Spleen (tissue), 7 donors: ENCODE data around the gene GOLT1A.

Experiments
- POLR2A ChIP-seq, 3 donors: fragments of 450-650 bp; IDR thresholded peaks; one replicate each; pipeline ENCODE4 v1.5.1; 2017; ENCODE audit warnings: antibody characterized with exemption in 3 of 3, mild to moderate bottlenecking in 1 of 3
- POLR2AphosphoS5 ChIP-seq, 3 donors: sonication (generic); formaldehyde crosslinking; IDR thresholded peaks; one replicate each; pipeline ENCODE4 v1.5.1; 2017; ENCODE audit warnings: antibody characterized with exemption in 3 of 3
- TF ChIP-seq, protein P1 (sequence below), 11 experiments: fragments of 200-600 bp in 7 of 11; fragments of 450-650 bp in 4 of 11; sonication (generic) in 4 of 11; IDR thresholded peaks in 8 of 11; conservative IDR thresholded peaks in 3 of 11; 1 replicate in 7 of 11; 2 replicates in 4 of 11; pipeline versions ENCODE4 v1.4.0 to v1.8.0; 2016 to 2021; ENCODE audit warnings: antibody characterized with exemption in 11 of 11, inconsistent platforms in 4 of 11, mild to moderate bottlenecking in 1 of 11
- donor health status: DM: no; HTN: no; CAD: no; lungs with moderate emphysema.
- donor health status: DM: no; HTN: no; CAD: no.
- donor health status: DM: no; HTN: no; CAD: no.

- TF ChIP-seq, protein P1, sequence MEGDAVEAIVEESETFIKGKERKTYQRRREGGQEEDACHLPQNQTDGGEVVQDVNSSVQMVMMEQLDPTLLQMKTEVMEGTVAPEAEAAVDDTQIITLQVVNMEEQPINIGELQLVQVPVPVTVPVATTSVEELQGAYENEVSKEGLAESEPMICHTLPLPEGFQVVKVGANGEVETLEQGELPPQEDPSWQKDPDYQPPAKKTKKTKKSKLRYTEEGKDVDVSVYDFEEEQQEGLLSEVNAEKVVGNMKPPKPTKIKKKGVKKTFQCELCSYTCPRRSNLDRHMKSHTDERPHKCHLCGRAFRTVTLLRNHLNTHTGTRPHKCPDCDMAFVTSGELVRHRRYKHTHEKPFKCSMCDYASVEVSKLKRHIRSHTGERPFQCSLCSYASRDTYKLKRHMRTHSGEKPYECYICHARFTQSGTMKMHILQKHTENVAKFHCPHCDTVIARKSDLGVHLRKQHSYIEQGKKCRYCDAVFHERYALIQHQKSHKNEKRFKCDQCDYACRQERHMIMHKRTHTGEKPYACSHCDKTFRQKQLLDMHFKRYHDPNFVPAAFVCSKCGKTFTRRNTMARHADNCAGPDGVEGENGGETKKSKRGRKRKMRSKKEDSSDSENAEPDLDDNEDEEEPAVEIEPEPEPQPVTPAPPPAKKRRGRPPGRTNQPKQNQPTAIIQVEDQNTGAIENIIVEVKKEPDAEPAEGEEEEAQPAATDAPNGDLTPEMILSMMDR (IDR thresholded peaks at IDR 0.05 in 8 of 11, conservative IDR thresholded peaks at IDR 0.05 in 3 of 11) = no peak
- TF ChIP-seq POLR2AphosphoS5 (IDR thresholded peaks at IDR 0.05) (no peak), POLR2A (IDR thresholded peaks at IDR 0.05) (no peak)
Observed at GRCh38 chr1:204248954-204249353, 35.2 kb upstream of the GOLT1A start.
